Central memory CD8-positive, alpha-beta T cell (primary cell): ENCODE data around the gene HNF1B.
"Not testable (repeated sequence)": the region's sequence is repeated elsewhere in the genome, so short reads cannot be mapped to it uniquely, and the experiment has no call there.

Experiments used
- ATAC-seq: fragments of 150-1000 bp; cut with Tn5 transposase; replicated peaks from 2 replicates; pipeline ENCODE4 v1.10.0; 2022; ENCODE audit warnings: mild to moderate bottlenecking, moderate FRiP score, moderate number of reproducible peaks; ENCODE audit not compliant: poor library complexity, severe bottlenecking; ENCODE audit errors: extremely low read depth
- DNase-seq, 2 donors: peaks; one replicate each; pipeline ENCODE4 v3.0.0; 2021; ENCODE audit warnings: low spot score in 2 of 2
- H3K27ac Mint-ChIP-seq: one replicate; pipeline ENCODE4 v1.8.0; 2022; ENCODE audit warnings: low read depth, mild to moderate bottlenecking, moderate library complexity, mixed read lengths
- H3K27me3 Mint-ChIP-seq: one replicate; pipeline ENCODE4 v1.8.0; 2022; ENCODE audit warnings: mixed read lengths
- H3K36me3 Mint-ChIP-seq: one replicate; pipeline ENCODE4 v1.8.0; 2022; ENCODE audit warnings: mild to moderate bottlenecking, moderate library complexity, mixed read lengths; ENCODE audit not compliant: insufficient read depth
- H3K4me1 Mint-ChIP-seq: one replicate; pipeline ENCODE4 v1.8.0; 2022; ENCODE audit warnings: mixed read lengths
- H3K4me3 Mint-ChIP-seq: one replicate; pipeline ENCODE4 v1.8.0; 2022; ENCODE audit warnings: mild to moderate bottlenecking, moderate library complexity, mixed read lengths
- H3K9me3 Mint-ChIP-seq: one replicate; pipeline ENCODE4 v1.8.0; 2022; ENCODE audit warnings: mixed read lengths

HNF1B gene

DNA sequence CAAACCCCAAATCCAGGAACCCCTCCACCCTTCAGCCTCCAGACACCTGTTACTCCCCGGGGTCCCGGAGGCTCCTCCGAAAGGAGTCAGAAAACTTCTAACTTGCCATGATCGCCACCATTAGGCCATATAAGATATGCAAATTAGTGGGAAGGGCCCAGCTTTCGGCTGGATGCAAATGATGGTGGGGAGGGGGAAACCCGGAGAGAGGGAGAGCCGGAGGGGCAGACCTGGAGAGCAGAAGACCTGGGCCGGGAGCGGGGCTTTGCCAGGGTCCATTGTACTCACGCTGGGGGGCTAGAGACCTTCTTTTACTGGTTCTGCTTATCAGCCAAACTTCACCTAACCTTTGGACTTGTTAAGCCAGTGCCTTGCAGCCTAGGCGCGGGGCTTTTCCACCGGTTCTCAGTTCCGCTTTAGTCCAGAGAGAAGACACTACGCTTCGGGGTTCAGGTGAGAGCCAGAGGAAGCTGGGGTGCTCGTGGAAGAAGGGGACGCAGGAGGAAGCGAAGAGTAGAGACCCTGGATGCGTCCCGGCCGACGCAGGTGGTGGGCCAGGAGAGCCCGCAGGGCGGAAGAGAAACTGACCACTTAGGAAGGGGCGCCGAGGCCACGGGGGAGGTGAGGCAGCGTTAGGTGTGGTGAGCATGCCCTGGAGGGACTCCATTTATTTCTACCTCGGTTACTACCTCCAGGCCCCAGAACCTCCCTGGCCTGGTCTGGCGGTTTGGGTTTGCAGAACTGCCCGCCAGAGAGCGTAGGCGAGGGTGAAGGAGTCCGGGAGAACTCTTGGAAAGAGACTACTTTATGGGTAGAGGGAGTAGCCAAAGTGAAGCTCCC is at the start of gene HNF1B:
Gene HNF1B, minus strand, starts transcription at position 99 of the 840 bp plus-strand sequence. CDS start 175 bp downstream, outside the sequence.
- peak within 1 kb of the TSS; percentile 56 for H3K4me3 Mint-ChIP-seq
- no peak for DNase-seq

GRCh38 chr17:37792787-37793186 is 47.9 kb upstream of the HNF1B start:
- no peaks in the 10 kb centered on the region for H3K4me1 Mint-ChIP-seq
- no peaks in the 10 kb centered on the region for H3K9me3 Mint-ChIP-seq
- H3K27me3 Mint-ChIP-seq: peaks cover 88% of the 10 kb centered on the region
- ATAC-seq (no peak), DNase-seq (no peak)
- H3K4me3 Mint-ChIP-seq: no peak overlapping the region
- peaks cover 1% of the 10 kb centered on the region for H3K36me3 Mint-ChIP-seq
- no peak overlapping the region for H3K27ac Mint-ChIP-seq

More for the DNA sequence above, at the start of gene HNF1B:
- Mint-ChIP-seq H3K9me3 (no peaks in the 10 kb centered on the region), H3K36me3 (no peaks in the 10 kb centered on the region), H3K4me1 (peaks cover 19% of the 10 kb centered on the region), H3K27me3 (peaks cover 85% of the 10 kb centered on the region), H3K27ac (no peak within 1 kb of the TSS)
- ATAC-seq: no peak

DNA sequence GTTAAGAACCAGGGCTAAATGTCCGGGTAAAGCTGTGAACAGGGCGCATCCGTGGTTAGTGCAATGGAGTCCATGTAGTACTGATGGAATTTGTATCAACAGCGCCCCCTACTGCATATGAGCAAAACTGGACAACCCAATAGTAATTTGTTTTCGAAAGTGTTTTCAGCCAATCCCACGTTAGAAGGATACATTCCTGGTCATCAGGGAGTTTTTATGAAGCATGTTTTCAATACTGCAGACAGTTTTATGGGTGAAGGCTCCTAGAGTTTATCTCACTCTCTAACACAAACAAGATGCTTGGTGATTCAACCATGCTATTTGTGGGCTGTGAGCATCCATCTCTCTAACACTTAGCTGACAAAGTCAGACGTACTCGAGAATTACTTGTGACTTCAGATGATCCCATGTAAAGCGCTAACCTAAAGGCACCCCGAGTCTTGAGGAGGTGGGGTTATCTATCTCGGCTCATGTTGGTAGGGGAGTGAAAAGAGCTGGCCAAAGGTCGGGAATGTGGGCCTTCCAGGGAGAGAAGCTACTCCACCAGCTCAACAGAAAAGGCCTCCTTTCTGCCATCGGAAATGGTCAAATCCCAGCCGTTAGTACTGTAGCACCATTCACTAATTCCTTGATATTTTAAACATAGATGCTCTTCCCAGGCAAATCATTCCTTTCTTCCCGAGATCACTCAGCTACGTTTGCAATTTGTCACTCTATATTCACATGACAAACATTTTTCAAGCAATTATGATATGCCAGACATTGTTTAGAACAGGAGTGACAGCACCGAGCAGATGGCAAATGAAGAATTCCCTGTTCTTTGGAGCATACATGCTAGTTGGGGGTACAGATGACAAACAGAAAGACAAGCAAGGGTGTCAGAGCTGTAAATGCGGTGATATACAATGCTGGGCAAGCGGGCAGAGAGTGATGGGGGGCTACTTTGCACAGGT is 46.9 kb upstream of the HNF1B start:
- H3K4me1 Mint-ChIP-seq: no peaks in the 10 kb centered on the region
- H3K36me3 Mint-ChIP-seq: peaks cover 1% of the 10 kb centered on the region
- no peak overlapping the region for H3K4me3 Mint-ChIP-seq
- ATAC-seq (peak; percentile 28), DNase-seq (peak in 1 of 2 donors; percentile 16)
- H3K9me3 Mint-ChIP-seq: no peaks in the 10 kb centered on the region
- H3K27ac Mint-ChIP-seq: no peak overlapping the region
- H3K27me3 Mint-ChIP-seq: peaks cover 93% of the 10 kb centered on the region

- H3K4me1 Mint-ChIP-seq: no peaks in the 10 kb centered on the region
- no peak overlapping the region for H3K27ac Mint-ChIP-seq
- no peak for DNase-seq
- ATAC-seq: no peak
- no peaks in the 10 kb centered on the region for H3K9me3 Mint-ChIP-seq
- H3K4me3 Mint-ChIP-seq: no peak overlapping the region
- H3K27me3 Mint-ChIP-seq: peaks cover 87% of the 10 kb centered on the region
- H3K36me3 Mint-ChIP-seq: peaks cover 1% of the 10 kb centered on the region
Measured at GRCh38 chr17:37789771-37790541, 45.1 kb upstream of the HNF1B start.

DNA sequence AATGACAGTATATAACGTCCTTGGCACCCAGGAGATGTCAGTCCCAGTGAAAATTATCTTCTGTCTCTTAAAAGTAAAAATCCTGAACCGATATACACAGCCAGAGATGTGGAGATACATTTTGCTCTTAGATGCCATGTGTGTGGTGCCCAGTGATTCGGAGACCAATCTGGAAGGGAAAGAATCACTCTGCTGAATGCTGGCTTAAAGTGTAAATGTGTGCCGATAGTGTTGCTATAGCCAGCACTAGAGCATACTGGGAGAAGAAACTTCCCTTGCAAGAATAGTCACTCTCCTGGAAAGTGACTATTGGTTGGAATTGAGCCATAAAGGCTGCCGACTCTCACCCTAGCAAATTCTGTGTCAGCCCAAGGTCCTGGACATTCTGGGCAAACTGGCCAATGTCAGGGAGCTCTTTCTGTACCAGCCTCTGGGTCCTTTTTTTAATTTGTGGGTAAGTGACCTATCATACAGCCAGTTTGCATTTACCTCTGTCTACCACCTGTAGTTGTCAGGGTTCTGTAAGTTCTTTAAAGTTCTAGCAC is 44.2 kb upstream of the HNF1B start:
- no peaks in the 10 kb centered on the region for H3K9me3 Mint-ChIP-seq
- DNase-seq (no peak), ATAC-seq (no peak)
- peaks cover 1% of the 10 kb centered on the region for H3K36me3 Mint-ChIP-seq
- peaks cover 88% of the 10 kb centered on the region for H3K27me3 Mint-ChIP-seq
- H3K4me3 Mint-ChIP-seq: no peak overlapping the region
- H3K27ac Mint-ChIP-seq: no peak overlapping the region
- H3K4me1 Mint-ChIP-seq: no peaks in the 10 kb centered on the region

DNA sequence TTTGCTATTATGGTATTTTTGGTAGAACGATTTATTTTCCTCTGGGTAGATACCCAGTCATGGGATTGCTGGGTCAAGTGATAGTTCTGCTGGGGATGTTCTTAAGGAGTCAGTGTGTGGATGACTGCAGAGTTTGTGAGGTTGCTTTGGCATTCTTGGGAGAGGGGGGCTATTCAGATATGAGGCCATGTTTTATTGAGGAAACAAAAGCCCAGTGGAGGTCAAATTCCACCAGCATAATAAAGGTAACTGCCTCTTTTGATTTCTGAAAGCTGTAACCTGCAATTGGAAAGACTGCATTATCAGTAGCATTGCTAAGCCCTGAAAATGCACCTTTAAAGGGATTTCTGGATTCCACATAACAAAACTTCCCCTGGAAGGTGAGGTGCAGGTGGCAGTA is 43.7 kb upstream of the HNF1B start:
- H3K36me3 Mint-ChIP-seq: peaks cover 1% of the 10 kb centered on the region
- no peak overlapping the region for H3K4me3 Mint-ChIP-seq
- no peak for DNase-seq
- no peak overlapping the region for H3K27ac Mint-ChIP-seq
- no peak for ATAC-seq
- H3K9me3 Mint-ChIP-seq: no peaks in the 10 kb centered on the region
- H3K27me3 Mint-ChIP-seq: peaks cover 88% of the 10 kb centered on the region
- no peaks in the 10 kb centered on the region for H3K4me1 Mint-ChIP-seq

DNA sequence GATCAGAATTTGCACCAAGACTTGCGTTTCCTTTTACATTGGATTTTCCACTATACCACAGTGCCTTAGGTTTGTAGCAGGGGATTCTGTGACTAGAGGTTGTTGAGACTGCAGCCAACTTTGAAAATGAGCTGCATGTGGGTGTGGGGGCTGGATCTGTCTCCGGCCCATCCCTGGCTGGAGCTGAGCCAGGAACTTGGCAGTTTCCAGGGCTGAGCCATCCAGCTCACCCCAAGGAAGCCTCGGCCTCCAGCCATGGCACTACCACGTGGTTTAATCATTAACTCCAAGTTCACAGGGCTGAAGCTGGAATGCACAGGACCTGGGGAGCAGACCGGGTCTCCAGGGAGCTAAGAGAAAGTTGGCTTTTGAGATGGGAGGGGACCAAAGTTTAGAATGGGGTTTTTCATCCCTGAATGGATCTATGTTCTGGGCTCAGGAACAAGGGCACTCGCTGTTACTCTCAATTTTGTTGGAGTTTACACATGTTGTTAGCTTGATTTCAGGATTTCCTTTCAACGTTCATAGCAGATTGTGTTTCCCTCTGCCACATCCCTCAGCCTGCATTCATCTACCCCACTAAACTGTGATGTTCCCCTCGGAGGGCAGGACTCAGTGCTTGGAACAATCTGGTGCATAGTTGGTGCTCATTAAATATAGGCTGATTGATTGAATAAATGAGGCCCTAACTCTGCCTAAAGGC is 42.3 kb upstream of the HNF1B start:
- Mint-ChIP-seq H3K27me3 (peaks cover 85% of the 10 kb centered on the region), H3K9me3 (no peaks in the 10 kb centered on the region), H3K4me3 (no peak overlapping the region), H3K27ac (no peak overlapping the region), H3K4me1 (no peaks in the 10 kb centered on the region), H3K36me3 (peaks cover 1% of the 10 kb centered on the region)
- DNase-seq (no peak), ATAC-seq (no peak)

GRCh38 chr17:37786481-37786880 is 41.6 kb upstream of the HNF1B start:
- no peak for DNase-seq
- H3K27ac Mint-ChIP-seq: no peak overlapping the region
- H3K9me3 Mint-ChIP-seq: no peaks in the 10 kb centered on the region
- ATAC-seq: no peak
- H3K4me3 Mint-ChIP-seq: no peak overlapping the region
- peaks cover 78% of the 10 kb centered on the region for H3K27me3 Mint-ChIP-seq
- no peaks in the 10 kb centered on the region for H3K4me1 Mint-ChIP-seq
- peaks cover 1% of the 10 kb centered on the region for H3K36me3 Mint-ChIP-seq

DNA sequence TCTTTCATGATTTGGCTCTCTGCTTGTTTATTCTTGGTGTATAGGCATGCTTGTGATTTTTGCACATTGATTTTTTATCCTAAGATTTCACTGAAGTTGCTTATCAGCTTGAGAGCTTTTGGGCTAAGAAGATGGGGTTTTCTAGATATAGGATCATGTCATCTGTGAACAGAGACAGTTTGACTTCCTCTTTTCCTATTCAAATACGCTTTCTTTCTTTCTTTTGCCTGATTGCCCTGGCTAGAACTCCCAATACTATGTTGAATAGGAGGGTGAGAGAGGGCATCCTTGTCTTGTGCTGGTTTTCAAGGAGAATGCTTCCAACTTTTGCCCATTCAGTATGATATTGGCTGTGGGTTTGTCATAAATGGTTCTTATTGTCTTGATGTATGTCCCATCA is 37.6 kb upstream of the HNF1B start:
- not testable (repeated sequence) for H3K9me3 Mint-ChIP-seq, ATAC-seq, H3K4me1 Mint-ChIP-seq, H3K36me3 Mint-ChIP-seq, H3K4me3 Mint-ChIP-seq, H3K27ac Mint-ChIP-seq, DNase-seq
- peaks cover 44% of the 10 kb centered on the region for H3K27me3 Mint-ChIP-seq

DNA sequence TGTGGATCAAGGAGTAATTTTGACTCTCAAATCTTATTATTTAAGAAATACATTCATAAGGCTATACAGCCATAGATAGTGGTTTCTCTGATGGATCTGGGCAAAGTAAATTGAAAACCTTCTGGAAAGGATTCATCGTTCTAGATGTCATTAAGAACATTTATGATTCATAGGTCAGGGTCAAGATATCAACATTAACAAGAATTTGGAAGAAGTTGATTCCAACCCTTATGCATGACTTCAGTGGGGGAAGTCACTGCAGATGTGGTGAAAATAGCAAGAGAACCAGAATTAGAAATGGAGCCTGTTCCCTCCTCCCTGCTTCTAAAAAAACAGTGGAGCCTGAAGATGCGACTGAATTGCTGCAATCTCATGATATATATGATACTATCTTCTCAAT is 36.6 kb upstream of the HNF1B start:
- H3K9me3 Mint-ChIP-seq: no peaks in the 10 kb centered on the region
- peaks cover 34% of the 10 kb centered on the region for H3K27me3 Mint-ChIP-seq
- H3K36me3 Mint-ChIP-seq: no peaks in the 10 kb centered on the region
- H3K27ac Mint-ChIP-seq: no peak overlapping the region
- no peak overlapping the region for H3K4me3 Mint-ChIP-seq
- DNase-seq (no peak), ATAC-seq (no peak)
- no peaks in the 10 kb centered on the region for H3K4me1 Mint-ChIP-seq

GRCh38 chr17:37779554-37779953 is 34.7 kb upstream of the HNF1B start:
- Mint-ChIP-seq H3K4me3 (no peak overlapping the region), H3K27me3 (peaks cover 21% of the 10 kb centered on the region), H3K36me3 (no peaks in the 10 kb centered on the region), H3K4me1 (peaks cover 3% of the 10 kb centered on the region), H3K27ac (no peak overlapping the region), H3K9me3 (no peaks in the 10 kb centered on the region)
- ATAC-seq (no peak), DNase-seq (no peak)
